Vagina (tissue), 2 donors: Measurements from ENCODE around the gene KCNMB2.

Source experiments
- POLR2A ChIP-seq, 2 donors: fragments of 450-650 bp; IDR thresholded peaks; one replicate each; pipeline ENCODE4 v1.6.1; 2017; ENCODE audit warnings: antibody characterized with exemption in 2 of 2, mild to moderate bottlenecking in 2 of 2, moderate library complexity in 2 of 2
- POLR2AphosphoS5 ChIP-seq, 2 donors: sonication (generic); formaldehyde crosslinking; IDR thresholded peaks; one replicate each; pipeline ENCODE4 v1.9.0; 2017; ENCODE audit warnings: antibody characterized with exemption in 2 of 2, mild to moderate bottlenecking in 2 of 2, low read depth in 1 of 2; ENCODE audit not compliant: insufficient read depth in 1 of 2
- TF ChIP-seq, protein P1 (sequence below), 3 experiments: fragments of 450-650 bp in 2 of 3; fragments of 200-600 bp in 1 of 3; sonication (generic) in 1 of 3; IDR thresholded peaks; one replicate each; pipeline ENCODE4 v1.5.1; 2017 to 2019; ENCODE audit warnings: antibody characterized with exemption in 3 of 3, mild to moderate bottlenecking in 2 of 3, moderate library complexity in 2 of 3

DNA sequence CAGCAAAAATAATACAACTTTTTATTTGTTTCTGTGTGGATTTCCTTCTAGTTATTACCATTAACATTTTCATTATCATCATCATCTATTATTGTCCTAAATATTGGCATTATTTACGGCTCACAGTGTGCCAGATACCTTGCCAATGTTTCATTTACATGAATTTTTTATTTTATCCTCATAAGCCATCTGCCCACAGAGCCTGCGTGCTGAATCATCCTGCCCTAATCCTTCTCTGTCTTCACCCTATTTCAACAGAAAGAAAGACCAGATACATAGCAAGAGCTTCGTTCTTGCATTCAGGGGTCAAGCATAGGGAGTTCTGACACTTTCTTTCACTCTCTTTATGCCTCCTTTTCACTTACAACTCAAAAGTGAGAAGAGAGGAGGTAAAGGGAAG is 82.0 kb downstream of the KCNMB2 start:
- TF ChIP-seq, protein P1, sequence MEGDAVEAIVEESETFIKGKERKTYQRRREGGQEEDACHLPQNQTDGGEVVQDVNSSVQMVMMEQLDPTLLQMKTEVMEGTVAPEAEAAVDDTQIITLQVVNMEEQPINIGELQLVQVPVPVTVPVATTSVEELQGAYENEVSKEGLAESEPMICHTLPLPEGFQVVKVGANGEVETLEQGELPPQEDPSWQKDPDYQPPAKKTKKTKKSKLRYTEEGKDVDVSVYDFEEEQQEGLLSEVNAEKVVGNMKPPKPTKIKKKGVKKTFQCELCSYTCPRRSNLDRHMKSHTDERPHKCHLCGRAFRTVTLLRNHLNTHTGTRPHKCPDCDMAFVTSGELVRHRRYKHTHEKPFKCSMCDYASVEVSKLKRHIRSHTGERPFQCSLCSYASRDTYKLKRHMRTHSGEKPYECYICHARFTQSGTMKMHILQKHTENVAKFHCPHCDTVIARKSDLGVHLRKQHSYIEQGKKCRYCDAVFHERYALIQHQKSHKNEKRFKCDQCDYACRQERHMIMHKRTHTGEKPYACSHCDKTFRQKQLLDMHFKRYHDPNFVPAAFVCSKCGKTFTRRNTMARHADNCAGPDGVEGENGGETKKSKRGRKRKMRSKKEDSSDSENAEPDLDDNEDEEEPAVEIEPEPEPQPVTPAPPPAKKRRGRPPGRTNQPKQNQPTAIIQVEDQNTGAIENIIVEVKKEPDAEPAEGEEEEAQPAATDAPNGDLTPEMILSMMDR (IDR thresholded peaks at IDR 0.05) = no peak
- TF ChIP-seq POLR2A (IDR thresholded peaks at IDR 0.05) = no peak
- TF ChIP-seq POLR2AphosphoS5 (IDR thresholded peaks at IDR 0.05; ENCODE audit: insufficient read depth in 1 of 2, low read depth in 1 of 2) = no peak
